Measurements from ENCODE around the gene MST1.

GRCh38 chr3:49649576-49649975 is 39.7 kb downstream of the MST1 start:
- TF ChIP-seq CTCF (IDR thresholded peaks at IDR 0.05) (no peak), POLR2A (IDR thresholded peaks at IDR 0.05) (no peak)

All from transverse colon (tissue), 3 donors.